DOHH2 (cell line): ENCODE results near the gene TMSB10.

ENCODE experiments used
- CTCF ChIP-seq: fragments of 200-600 bp; sonication (generic); IDR thresholded peaks from one replicate; pipeline ENCODE4 v1.5.1; 2014; ENCODE audit warnings: antibody characterized with exemption, mild to moderate bottlenecking, low read depth, low read length; ENCODE audit not compliant: poor library complexity, severe bottlenecking
- EZH2phosphoT487 ChIP-seq: fragments of 200-600 bp; sonication (generic); IDR thresholded peaks from 2 replicates; pipeline ENCODE4 v1.6.1; 2017; ENCODE audit warnings: borderline replicate concordance, mild to moderate bottlenecking, antibody characterized with exemption, low read length, moderate library complexity, mixed read lengths

- TF ChIP-seq CTCF (no peak), EZH2phosphoT487 (no peak)
Measured at GRCh38 chr2:84888401-84889276, 16.8 kb upstream of the TMSB10 start.
